Caco-2 (cell line): ENCODE measurements around the gene C6orf62. TPM values are rescaled to one million over a fixed set of nuclear protein-coding genes. Genes with fewer than 3 reads are reported as not detected.

Source experiments
- BruUV-seq: library from RNA; stranded (reverse); fragments of 400-500 nt; replicated peaks from 2 replicates; lab custom pipeline; 2021; lab: Mats Ljungman, UMichigan
- CTCF ChIA-PET: fragments of 300-600 bp; sonication (Branson Sonifier 250); formaldehyde crosslinking; loops from one replicate; lab custom pipeline; 2022; ENCODE audit warnings: antibody characterized with exemption; lab: Charles Lee
- POLR2A ChIA-PET: fragments of 300-600 bp; sonication (Branson Sonifier 250); formaldehyde crosslinking; loops from one replicate; lab custom pipeline; 2022; ENCODE audit warnings: antibody characterized with exemption; lab: Charles Lee
- DNase-seq, 2 experiments: peaks; one replicate each; pipeline versions ENCODE4 v3.0.0 to v3.0.0-alpha.2; 2020 to 2022
- H3K27me3 ChIP-seq: replicated peaks from 2 replicates; pipeline ENCODE4 v1.6.0; 2011; ENCODE audit warnings: low read length; ENCODE audit not compliant: control insufficient read depth, insufficient read depth
- H3K36me3 ChIP-seq: 2 replicates; pipeline ENCODE4 v1.5.1; 2011; ENCODE audit warnings: low read length; ENCODE audit not compliant: control insufficient read depth, insufficient read depth
- H3K4me1 ChIP-seq: fragments of 250-450 bp; sonication (Bioruptor Pico); 2 replicates; pipeline ENCODE4 v1.5.1; 2020; ENCODE audit warnings: mild to moderate bottlenecking
- H3K4me3 ChIP-seq: 2 replicates; pipeline ENCODE4 v1.5.1; 2011; ENCODE audit warnings: low read depth, mild to moderate bottlenecking, control low read depth, low read length
- H3K9me3 ChIP-seq: fragments of 250-450 bp; sonication (Bioruptor Pico); 2 replicates; pipeline ENCODE4 v1.5.1; 2020; ENCODE audit warnings: mild to moderate bottlenecking, moderate library complexity
- H3K27ac Mint-ChIP-seq: one replicate; pipeline ENCODE4 v1.8.0; 2022; ENCODE audit warnings: mixed read lengths; ENCODE audit not compliant: unreplicated experiment
- H3K27me3 Mint-ChIP-seq: one replicate; pipeline ENCODE4 v1.8.0; 2022; ENCODE audit warnings: mixed read lengths; ENCODE audit not compliant: insufficient read depth, unreplicated experiment
- H3K36me3 Mint-ChIP-seq: one replicate; pipeline ENCODE4 v1.8.0; 2022; ENCODE audit warnings: mild to moderate bottlenecking, mixed read lengths; ENCODE audit not compliant: insufficient read depth, unreplicated experiment
- H3K4me1 Mint-ChIP-seq: one replicate; pipeline ENCODE4 v1.8.0; 2022; ENCODE audit warnings: low read depth, mixed read lengths; ENCODE audit not compliant: unreplicated experiment
- H3K4me3 Mint-ChIP-seq: one replicate; pipeline ENCODE4 v1.8.0; 2022; ENCODE audit warnings: mild to moderate bottlenecking, moderate library complexity, mixed read lengths; ENCODE audit not compliant: unreplicated experiment
- H3K9me3 Mint-ChIP-seq: one replicate; pipeline ENCODE4 v1.8.0; 2022; ENCODE audit warnings: mixed read lengths; ENCODE audit not compliant: unreplicated experiment
- intact Hi-C: fragments of 100-400 bp; cut with micrococcal nuclease; formaldehyde crosslinking; loops from one replicate; pipeline ENCODE4 v1.10.0; 2022; ENCODE audit not compliant: unreplicated experiment
- total RNA-seq: library from RNA; stranded (reverse); gene quantifications from 2 replicates; pipeline ENCODE4 v1.2.3, GENCODE V29; 2022
- TF ChIP-seq, protein P1 (sequence below), 2 experiments: fragments of 200-600 bp in 1 of 2; IDR thresholded peaks; 1 replicate in 1 of 2; 2 replicates in 1 of 2; pipeline versions ENCODE4 v1.5.1 to v1.8.0; 2011 to 2022; ENCODE audit warnings: antibody characterized with exemption in 1 of 2, control low read depth in 1 of 2, inconsistent platforms in 1 of 2, low read depth in 1 of 2, low read length in 1 of 2, mild to moderate bottlenecking in 1 of 2, moderate library complexity in 1 of 2; ENCODE audit not compliant: insufficient read depth in 1 of 2, severe bottlenecking in 1 of 2, unreplicated experiment in 1 of 2

The C6orf62 gene
- total RNA-seq, 1 experiment from 2014 or later = 74.2 TPM

DNA sequence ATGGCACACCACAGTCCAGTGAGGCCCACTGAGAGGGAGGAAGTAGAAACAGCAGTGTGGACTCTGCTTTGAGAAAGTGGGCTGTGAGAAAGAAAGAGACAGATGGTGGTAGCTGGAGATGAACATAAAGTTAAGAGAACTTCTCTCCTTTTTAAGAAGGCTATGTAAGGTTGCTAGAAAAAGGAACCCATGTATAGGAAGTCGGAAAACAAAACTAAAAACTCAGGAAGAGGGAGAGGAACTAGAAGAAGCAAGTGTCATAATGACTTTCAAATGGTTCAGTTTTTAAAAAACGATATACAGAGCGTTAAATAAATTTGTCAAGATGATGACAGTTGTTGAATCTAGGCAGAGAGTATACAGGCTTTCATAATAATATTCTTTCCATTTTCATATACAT, 30.3 kb upstream of the C6orf62 start:
- TF ChIP-seq, protein P1, sequence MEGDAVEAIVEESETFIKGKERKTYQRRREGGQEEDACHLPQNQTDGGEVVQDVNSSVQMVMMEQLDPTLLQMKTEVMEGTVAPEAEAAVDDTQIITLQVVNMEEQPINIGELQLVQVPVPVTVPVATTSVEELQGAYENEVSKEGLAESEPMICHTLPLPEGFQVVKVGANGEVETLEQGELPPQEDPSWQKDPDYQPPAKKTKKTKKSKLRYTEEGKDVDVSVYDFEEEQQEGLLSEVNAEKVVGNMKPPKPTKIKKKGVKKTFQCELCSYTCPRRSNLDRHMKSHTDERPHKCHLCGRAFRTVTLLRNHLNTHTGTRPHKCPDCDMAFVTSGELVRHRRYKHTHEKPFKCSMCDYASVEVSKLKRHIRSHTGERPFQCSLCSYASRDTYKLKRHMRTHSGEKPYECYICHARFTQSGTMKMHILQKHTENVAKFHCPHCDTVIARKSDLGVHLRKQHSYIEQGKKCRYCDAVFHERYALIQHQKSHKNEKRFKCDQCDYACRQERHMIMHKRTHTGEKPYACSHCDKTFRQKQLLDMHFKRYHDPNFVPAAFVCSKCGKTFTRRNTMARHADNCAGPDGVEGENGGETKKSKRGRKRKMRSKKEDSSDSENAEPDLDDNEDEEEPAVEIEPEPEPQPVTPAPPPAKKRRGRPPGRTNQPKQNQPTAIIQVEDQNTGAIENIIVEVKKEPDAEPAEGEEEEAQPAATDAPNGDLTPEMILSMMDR (IDR thresholded peaks at IDR 0.05; ENCODE audit: insufficient read depth in 1 of 2, low read depth in 1 of 2, low read length in 1 of 2, severe bottlenecking in 1 of 2, unreplicated experiment in 1 of 2) = no peak
- no peaks in the 10 kb centered on the region for H3K36me3 Mint-ChIP-seq
- peaks cover 9% of the 10 kb centered on the region for H3K9me3 Mint-ChIP-seq
- peaks cover 9% of the 10 kb centered on the region; the same call in 1 of the 2 replicates for H3K4me1 ChIP-seq
- CTCF ChIA-PET = no interaction called here
- H3K4me1 Mint-ChIP-seq = no peaks in the 10 kb centered on the region
- BruUV-seq = no TSS peak
- no peaks in the 10 kb centered on the region for H3K27me3 ChIP-seq
- H3K36me3 ChIP-seq = no peaks in the 10 kb centered on the region
- POLR2A ChIA-PET = interaction anchor here (0.5 kb wide), 1 partner anchor 198 kb away, joined by 5 read pairs; no protein-coding TSS in a partner anchor
- H3K9me3 ChIP-seq = no peaks in the 10 kb centered on the region
- H3K4me3 Mint-ChIP-seq = no peak overlapping the region
- no peaks in the 10 kb centered on the region for H3K27me3 Mint-ChIP-seq
- no peak for DNase-seq
- intact Hi-C loops = no loop called here
- H3K27ac Mint-ChIP-seq = no peak overlapping the region
- H3K4me3 ChIP-seq = no peak overlapping the region

GRCh38 chr6:24744911-24745310, 26.0 kb upstream of the C6orf62 start:
- no TSS peak for BruUV-seq
- Histone ChIP-seq H3K36me3 (no peaks in the 10 kb centered on the region), H3K9me3 (no peaks in the 10 kb centered on the region), H3K4me3 (no peak overlapping the region), H3K27me3 (no peaks in the 10 kb centered on the region), H3K4me1 (no peaks in the 10 kb centered on the region)
- Mint-ChIP-seq H3K36me3 (no peaks in the 10 kb centered on the region), H3K4me3 (no peak overlapping the region), H3K4me1 (no peaks in the 10 kb centered on the region), H3K27me3 (no peaks in the 10 kb centered on the region), H3K9me3 (peaks cover 18% of the 10 kb centered on the region), H3K27ac (no peak overlapping the region)
- TF ChIP-seq, protein P1 (IDR thresholded peaks at IDR 0.05; ENCODE audit: insufficient read depth in 1 of 2, low read depth in 1 of 2, low read length in 1 of 2, severe bottlenecking in 1 of 2, unreplicated experiment in 1 of 2) = no peak
- DNase-seq = no peak
- intact Hi-C loops = no loop called here
- ChIA-PET POLR2A (no interaction called here), CTCF (no interaction called here)

- H3K27me3 Mint-ChIP-seq = no peaks in the 10 kb centered on the region
- intact Hi-C loops = no loop called here
- Histone ChIP-seq H3K4me1 (no peaks in the 10 kb centered on the region), H3K27me3 (no peaks in the 10 kb centered on the region), H3K36me3 (no peaks in the 10 kb centered on the region), H3K4me3 (no peak overlapping the region), H3K9me3 (no peaks in the 10 kb centered on the region)
- POLR2A ChIA-PET = no interaction called here
- no peak for DNase-seq
- BruUV-seq = no TSS peak
- no peak overlapping the region for H3K27ac Mint-ChIP-seq
- H3K9me3 Mint-ChIP-seq = peaks cover 23% of the 10 kb centered on the region
- TF ChIP-seq, protein P1 (IDR thresholded peaks at IDR 0.05; ENCODE audit: insufficient read depth in 1 of 2, low read depth in 1 of 2, low read length in 1 of 2, severe bottlenecking in 1 of 2, unreplicated experiment in 1 of 2) = no peak
- H3K4me1 Mint-ChIP-seq = no peaks in the 10 kb centered on the region
- no peaks in the 10 kb centered on the region for H3K36me3 Mint-ChIP-seq
- CTCF ChIA-PET = no interaction called here
- H3K4me3 Mint-ChIP-seq = no peak overlapping the region
Observed at GRCh38 chr6:24743944-24744335, 25.0 kb upstream of the C6orf62 start.
